Thyroid gland (tissue), 4 donors: Measurements from ENCODE around the gene C17orf114.

ENCODE experiments used
- POLR2A ChIP-seq, 2 donors: fragments of 450-650 bp; IDR thresholded peaks; one replicate each; pipeline ENCODE4 v1.6.1; 2017; ENCODE audit warnings: antibody characterized with exemption in 2 of 2, mild to moderate bottlenecking in 2 of 2, moderate library complexity in 1 of 2
- TF ChIP-seq, protein P1 (sequence below), 6 experiments: fragments of 200-600 bp in 3 of 6; fragments of 450-650 bp in 3 of 6; sonication (generic) in 3 of 6; IDR thresholded peaks; one replicate each; pipeline ENCODE4 v1.5.1; 2016 to 2019; ENCODE audit warnings: antibody characterized with exemption in 6 of 6, mild to moderate bottlenecking in 2 of 6, inconsistent platforms in 1 of 6, moderate library complexity in 1 of 6

GRCh38 chr17:4839221-4839620, 37.1 kb upstream of the C17orf114 start:
- TF ChIP-seq, protein P1, sequence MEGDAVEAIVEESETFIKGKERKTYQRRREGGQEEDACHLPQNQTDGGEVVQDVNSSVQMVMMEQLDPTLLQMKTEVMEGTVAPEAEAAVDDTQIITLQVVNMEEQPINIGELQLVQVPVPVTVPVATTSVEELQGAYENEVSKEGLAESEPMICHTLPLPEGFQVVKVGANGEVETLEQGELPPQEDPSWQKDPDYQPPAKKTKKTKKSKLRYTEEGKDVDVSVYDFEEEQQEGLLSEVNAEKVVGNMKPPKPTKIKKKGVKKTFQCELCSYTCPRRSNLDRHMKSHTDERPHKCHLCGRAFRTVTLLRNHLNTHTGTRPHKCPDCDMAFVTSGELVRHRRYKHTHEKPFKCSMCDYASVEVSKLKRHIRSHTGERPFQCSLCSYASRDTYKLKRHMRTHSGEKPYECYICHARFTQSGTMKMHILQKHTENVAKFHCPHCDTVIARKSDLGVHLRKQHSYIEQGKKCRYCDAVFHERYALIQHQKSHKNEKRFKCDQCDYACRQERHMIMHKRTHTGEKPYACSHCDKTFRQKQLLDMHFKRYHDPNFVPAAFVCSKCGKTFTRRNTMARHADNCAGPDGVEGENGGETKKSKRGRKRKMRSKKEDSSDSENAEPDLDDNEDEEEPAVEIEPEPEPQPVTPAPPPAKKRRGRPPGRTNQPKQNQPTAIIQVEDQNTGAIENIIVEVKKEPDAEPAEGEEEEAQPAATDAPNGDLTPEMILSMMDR (IDR thresholded peaks at IDR 0.05), result no peak
- TF ChIP-seq POLR2A (IDR thresholded peaks at IDR 0.05), result no peak
